Glomerular visceral epithelial cell (primary cell): ENCODE results near the gene COL17A1.

Experiments
- DNase-seq: peaks from one replicate; pipeline ENCODE4 v3.0.0-alpha.2; 2016; ENCODE audit errors: extremely low spot score

The COL17A1 gene

DNA sequence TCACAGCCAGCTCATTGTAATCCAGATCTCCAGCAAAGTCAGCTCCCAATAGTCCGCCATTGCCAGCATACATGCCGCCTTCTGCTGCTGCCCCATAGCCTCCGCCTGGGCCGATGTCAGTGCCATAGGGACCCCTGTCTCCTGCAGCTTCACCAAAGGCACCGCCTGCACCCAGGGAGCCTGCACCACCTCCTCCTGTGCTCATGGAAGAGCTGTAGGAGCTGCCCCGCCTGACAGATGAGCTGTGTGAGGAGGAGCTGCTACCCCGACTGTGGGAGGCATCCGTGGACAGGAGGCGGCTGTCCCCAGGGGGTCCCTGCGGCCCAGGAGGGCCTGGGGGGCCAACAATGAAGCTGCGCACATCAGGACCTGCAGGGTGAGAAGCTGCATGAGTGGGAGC lies 51.7 kb downstream of the COL17A1 start:
- no peak for DNase-seq

DNA sequence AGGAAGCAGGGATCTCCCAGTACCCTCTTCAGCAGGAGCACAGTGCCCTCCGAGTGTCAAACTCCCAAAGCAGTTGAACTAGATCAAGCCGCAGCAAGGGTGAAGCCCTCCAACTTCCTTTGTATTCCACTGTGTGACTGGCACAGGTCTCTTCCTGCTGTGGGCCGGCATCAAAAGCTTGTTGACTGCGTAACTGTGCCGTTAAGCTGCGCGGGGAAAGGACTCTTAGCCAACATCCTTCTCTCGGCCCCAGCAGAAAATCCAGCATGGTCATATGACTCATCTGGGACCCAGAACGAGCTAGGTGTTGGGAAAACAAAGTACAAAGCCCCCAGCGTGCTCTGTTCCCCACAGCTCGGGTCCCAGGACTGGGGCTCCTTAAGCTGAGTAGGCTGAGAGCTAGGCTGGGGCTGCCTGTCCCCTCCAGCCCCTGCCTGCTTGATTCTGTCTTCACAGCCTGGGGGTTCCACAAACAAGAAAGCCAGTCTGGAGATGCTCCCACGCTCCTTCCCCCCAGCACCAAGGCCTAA lies 52.2 kb downstream of the COL17A1 start:
- no peak for DNase-seq

DNA sequence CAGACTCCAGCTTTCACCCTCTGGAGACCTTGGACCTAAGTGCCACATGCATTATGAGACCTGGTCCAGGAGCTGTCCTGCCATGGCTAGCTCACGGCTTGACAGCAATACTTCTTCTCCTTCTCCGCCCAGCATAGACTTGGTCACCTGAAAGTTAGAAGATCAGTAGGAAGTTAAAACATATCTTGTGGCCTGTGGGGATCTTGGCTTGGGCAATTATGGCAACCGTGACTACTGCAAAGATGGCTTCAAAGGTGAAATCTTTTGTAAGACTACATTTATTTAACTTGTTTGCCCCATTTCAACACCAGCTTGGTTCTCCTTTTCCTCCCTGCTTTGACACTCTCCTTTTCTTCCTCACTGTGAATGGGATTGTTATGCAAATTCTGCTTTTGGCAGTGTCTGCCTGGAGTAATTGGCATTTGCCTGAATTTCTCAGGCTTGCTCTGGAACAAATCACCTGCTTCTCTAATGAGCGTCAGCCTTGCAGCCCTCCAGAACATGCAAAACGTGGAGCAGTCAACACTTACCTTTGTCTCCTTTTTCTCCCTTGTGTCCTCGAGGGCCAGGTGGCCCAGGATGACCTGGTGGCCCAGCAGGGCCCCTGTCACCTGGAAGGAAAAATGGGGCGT lies 53.4 kb downstream of the COL17A1 start:
- DNase-seq, result no peak

DNA sequence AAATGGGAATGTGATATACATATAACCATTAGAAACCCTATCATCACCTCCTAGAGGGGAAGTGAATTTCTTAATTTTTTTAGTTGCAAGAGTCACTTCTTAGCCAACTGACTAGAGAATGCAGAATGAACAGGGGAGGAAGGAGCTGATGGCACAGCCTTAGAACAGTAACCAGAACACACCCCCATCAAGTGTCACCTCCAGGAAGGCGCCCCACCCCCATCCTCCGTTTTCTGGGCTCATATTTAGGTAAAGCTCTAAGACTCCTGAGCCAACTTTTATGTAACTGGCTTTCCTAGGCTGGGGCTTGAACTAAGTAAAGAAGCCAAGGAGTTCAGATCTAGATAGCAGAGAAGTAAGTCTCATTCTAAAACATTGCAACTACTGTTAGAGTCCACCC lies 54.0 kb downstream of the COL17A1 start:
- DNase-seq, result no peak

DNA sequence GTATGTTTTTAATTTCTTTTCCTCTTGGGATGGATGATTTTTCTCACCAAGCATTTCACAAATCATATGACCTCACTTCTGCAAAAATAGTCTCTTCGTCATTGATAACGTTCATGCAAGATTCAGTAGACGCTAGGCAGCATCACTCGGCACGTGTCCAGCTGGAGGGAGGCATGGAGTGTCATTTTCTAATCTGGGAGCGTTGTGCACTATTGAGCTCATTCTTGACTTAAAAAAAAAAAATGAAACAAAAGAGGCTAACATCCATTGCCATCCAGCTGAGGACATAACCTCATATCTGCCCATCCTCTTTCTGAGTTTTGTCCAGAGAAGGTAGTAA lies 56.2 kb downstream of the COL17A1 start:
- DNase-seq, result no peak

DNA sequence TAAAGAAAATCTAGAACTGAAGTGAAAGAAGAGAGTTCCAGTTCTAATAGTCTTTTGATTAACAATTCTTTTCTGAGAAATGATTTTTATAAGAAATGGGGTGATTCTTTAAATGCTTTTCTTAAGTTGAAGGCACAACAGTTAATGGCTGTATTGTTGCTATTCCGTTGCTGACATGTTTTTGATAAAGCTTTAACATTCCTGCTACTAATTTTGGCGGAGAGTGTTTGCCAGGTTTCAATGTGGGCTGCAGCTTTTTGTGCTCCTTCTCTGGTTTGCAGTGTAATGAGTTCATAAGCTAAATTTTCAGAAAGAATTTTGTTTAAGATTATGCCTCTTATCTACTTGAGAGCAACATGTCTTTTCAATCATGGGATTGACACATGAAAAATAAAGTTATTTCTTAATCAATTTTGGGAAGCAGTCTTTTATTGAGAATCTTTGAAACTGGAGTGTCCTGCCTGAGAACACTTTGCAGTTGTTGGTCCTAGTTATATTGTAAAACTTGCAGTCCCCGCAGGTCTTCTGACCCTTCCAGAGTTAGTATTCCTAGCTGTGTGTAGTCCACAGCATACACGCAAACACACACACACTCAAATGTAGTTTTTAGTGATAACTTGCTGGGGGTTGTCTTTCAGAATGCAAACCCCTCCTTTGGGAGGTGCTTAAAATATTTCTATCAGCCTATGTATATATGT lies 56.7 kb downstream of the COL17A1 start:
- DNase-seq, result no peak

DNA sequence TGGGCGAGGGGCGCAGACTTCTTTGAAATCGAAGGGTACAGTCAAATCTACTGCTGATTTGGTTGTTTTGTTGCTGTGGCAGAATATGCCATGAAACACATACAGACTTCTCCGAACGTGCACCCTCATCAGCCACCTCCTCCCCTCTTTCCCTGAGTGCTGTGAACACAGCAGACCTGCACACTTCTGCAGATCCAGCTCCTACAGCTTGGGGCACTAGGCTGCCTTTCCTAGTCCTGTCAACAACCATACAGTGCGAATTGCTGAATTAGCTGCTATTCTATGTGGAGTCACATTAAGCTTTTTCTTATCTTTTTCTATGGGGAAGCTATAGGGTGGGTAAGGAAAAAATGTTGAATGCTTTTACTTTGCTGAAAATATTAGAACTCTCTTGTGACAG lies 57.5 kb downstream of the COL17A1 start:
- DNase-seq, result no peak

DNA sequence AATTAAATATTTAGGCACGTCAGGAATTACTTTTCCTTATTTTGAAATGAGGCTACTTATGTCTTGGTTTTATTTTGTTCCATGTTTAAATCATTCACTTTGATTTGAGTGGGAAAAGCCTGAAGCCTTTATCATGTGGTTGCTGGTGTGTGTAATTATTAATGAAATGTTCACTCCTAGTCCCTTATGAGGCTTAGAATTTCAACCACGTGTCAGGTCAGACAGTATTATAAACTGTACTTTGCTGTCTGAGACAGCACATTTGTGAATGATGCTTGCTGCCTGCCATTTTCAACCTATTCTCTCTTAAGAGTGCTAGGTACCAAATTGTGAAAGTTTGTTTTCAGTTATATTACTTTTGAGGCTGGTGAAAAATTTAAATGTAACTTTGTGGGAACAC lies 58.9 kb downstream of the COL17A1 start:
- peak; percentile 63 for DNase-seq

DNA sequence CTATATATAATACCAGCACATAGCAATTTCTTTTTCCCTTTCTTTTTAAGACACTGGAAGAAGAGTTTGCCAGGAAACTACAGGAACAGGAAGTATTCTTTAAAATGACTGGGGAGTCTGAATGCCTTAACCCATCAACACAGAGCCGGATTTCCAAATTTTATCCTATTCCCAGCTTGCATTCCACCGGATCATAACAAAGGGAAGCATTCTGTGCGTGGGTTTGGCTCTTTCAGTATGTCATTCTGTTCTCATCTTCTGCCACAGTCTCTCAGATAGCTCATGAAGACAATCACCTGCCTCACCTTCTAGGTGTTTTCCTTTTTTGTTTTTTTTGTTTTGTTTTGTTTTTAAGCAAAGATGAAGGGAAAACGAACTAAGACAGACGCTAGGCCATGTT lies 60.2 kb downstream of the COL17A1 start:
- DNase-seq, result no peak

DNA sequence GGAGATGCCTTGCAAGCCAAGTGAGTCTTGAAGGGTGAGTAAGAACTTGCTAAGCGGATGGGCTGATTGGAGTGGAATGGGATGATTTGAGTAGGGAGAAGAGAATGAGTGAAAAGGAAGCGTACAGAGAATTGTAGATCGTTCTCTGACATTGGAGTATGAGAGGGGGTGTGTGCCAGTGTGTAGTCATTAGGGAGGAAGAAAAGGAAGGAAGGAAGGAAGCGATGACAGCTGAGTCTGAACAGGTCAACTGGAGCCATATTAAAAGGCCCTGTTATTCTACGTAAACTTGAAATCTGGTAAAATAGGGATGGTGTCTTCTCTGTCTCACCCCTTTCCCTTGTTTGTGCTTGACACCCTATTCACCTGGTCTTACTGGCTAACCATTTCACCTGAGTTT lies 63.7 kb downstream of the COL17A1 start:
- DNase-seq, result no peak

DNA sequence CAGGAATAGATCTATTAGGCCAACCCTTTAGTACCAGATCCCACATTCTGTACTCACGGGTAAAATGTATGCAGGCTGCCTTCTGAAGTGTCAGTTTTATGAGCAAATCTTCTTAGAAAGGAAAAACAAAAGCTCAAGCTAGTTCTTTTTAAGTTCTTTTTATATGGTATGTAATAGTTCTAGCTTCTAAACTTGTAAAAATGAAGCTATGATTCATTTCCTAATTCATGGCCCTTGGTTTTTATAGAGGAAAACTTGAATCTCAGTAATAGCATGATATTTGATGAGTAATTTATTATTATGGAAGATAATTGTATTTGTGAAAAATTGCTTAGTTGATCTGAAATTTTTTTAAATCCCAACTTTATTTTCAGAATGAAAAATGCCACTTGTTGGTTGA lies 64.4 kb downstream of the COL17A1 start:
- no peak for DNase-seq

DNA sequence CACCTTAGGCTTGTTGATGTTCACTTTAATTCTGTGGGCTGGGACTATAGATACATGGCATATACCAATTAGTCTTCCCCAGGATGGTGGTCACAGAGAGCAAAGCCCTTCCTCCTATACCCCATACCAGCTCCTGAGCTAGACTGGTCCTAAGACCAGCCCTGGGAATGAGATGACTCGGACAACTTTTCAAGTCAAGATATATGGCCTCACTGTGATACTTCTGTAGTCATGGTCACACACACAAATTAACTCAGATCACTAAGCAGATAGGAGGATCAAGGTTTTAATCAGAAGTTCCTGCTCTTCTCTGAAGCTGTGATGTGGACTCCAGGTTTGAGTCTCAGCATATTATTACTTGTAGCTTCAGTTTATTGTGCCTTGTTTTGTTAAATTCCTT lies 65.7 kb downstream of the COL17A1 start:
- no peak for DNase-seq

DNA sequence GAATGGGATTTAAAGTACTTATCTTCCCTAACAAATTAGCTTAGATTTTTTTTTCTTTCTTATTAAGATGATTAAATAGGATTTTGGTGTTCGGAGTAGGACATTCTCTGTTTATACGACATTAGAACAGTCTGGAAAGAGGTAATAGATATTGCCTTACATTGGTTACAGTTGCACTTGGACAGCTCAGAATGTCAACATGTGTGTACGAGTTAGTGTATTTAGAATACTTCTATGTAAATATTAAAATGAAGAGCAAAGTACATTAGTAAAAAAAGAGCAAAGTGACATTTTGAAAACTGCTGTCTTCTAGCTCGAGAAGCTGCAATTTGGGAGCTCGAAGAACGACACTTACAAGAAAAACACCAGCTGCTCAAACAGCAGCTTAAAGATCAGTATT lies 67.2 kb downstream of the COL17A1 start:
- no peak for DNase-seq

DNA sequence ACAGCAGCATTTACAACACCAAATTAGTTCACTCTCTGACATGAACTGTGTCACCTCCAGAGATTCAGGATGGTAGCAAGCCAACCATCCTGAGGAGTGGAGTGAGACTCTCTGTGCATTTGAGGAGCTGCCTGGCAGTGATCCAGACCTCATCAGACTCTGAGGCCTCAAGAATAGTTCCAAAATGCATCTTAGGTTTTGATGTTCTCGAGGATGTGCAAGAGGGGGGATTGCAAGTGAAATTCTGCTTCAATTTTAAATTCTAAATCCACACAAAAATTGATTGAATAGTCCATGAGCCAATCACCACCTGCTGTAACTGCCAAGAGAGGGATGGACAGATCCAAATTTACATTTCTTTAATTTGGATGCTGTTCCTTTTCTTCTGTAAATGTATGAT lies 69.0 kb downstream of the COL17A1 start:
- no peak for DNase-seq

DNA sequence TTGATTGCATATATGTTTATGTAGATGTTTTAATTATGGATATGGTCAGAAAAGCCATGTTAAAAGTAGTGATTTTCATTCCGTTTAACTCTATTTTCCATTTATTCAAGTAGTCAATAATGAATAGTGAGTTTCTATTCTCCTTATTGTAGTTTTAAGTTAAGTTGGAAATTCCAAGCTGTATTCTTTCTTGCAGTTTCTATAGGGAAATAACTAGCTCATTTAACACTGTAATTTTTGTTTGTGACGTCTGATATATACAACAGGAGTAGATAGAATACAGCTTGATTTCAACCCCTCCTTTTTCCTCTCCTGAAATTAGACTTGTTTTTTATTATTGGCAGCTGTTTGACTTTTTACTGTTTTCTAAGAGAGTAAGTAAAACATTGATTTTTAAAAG lies 71.5 kb downstream of the COL17A1 start:
- DNase-seq, result no peak

DNA sequence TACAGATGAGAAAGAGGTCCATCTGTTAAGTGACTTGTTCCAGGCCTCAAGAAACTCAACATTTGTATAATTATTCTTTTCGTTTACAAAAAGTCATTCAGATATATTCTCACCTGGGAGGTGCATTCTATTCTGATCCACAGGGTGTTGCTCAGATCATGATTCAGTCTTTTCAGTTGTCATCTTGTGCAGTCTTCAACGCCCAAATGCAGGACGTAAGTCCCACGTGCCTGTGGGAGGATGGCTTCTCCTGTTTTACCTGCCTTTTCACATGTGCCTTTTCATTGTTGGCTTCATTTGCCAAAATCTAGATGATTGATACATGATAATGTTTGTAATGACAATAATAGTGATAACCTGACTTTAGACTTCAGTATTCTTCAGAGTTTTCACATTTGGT lies 72.2 kb downstream of the COL17A1 start:
- DNase-seq, result no peak

DNA sequence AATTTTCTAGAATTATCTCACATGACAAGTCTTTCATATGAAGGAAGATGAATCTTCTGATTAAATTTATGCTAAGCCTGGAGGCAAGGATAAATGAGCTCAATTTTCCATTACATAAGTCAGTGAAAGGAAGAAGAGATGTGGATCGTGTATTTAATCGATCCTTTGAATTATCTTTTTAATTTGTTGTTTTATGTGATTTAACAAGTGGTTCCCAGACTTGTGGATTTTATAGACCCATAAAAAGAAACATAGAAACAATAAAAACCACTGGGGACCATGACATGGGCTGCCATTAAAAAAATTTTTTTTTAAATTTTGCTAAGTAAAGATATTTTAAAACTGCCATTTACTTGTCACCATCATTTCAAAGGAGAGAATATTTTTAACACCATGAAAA lies 73.8 kb downstream of the COL17A1 start:
- no peak for DNase-seq

DNA sequence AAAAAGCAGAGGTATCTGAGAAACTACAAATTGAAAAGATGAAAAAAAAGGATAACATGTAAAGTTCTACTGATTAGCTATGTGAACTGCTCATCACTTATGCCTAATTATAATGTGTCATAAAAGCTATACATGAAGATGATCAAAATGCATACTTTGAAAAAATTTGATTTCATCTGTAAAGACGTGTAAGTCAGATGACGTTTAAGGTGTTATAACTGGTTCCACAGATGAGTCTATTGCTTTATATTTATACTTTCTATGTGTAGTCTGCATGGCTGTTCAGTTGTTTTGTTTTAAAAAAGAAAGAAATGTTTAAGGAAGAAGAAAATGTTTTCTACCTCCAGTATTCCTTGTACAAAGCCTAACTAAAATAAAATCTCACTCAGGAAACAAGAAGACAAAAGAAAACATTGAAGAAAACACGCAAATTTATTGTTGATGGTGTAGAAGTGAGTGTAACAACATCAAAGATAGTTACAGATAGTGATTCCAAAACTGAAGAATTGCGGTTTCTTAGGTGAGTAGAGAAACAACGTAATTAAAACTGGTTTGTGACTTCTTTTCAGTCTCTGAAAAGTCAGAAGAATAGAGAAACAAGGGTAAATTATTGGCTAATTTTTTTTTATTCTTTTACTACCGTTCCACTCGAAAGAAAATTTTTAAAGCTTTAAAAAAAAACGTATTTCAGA lies 80.4 kb downstream of the COL17A1 start:
- DNase-seq, result no peak

DNA sequence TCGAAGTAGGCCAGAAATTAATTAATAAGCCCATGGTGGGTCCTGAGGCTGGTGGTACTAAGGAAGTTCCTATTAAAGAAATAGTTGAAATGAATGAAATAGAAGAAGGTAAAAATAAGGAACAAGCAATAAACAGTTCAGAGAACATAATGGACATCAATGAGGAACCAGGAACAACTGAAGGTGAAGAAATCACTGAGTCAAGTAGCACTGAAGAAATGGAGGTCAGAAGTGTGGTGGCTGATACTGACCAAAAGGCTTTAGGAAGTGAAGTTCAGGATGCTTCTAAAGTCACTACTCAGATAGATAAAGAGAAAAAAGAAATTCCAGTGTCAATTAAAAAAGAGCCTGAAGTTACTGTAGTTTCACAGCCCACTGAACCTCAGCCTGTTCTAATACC lies 82.8 kb downstream of the COL17A1 start:
- DNase-seq, result no peak

DNA sequence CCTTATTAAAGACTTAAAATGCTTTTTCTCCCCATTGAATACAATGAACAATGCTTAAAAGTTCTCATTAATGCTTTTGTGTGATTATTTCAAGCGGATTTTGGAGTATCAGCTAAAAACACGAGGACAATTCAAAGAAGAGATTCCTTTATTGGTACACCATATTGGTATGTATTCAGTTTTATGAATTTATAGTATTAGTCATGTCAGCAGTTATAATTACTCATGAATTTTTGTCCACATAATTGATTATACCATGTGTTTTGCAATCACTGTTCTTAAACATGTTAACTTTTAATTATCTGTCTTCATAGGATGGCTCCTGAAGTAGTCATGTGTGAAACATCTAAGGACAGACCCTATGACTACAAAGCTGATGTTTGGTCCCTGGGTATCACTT lies 86.9 kb downstream of the COL17A1 start:
- no peak for DNase-seq

DNA sequence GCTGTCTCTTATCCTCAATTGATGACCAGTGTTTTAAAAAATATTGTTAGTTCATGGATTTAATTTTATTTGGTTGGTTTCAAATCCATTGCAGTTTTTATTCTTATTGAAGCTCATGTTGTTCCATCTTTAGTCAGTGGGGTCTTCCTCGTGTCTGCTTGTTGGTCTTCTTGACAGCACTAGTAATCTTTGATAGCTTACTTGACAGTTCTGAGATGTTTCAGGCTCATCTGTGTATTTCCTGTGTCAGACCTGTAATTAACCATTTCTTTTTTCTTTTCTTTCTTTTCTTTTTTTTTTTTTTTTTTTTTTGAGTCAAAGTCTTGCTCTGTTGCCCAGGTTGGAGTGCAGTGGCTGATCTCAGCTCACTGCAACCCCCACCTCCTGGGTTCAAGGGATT lies 90.5 kb downstream of the COL17A1 start:
- DNase-seq, result no peak

DNA sequence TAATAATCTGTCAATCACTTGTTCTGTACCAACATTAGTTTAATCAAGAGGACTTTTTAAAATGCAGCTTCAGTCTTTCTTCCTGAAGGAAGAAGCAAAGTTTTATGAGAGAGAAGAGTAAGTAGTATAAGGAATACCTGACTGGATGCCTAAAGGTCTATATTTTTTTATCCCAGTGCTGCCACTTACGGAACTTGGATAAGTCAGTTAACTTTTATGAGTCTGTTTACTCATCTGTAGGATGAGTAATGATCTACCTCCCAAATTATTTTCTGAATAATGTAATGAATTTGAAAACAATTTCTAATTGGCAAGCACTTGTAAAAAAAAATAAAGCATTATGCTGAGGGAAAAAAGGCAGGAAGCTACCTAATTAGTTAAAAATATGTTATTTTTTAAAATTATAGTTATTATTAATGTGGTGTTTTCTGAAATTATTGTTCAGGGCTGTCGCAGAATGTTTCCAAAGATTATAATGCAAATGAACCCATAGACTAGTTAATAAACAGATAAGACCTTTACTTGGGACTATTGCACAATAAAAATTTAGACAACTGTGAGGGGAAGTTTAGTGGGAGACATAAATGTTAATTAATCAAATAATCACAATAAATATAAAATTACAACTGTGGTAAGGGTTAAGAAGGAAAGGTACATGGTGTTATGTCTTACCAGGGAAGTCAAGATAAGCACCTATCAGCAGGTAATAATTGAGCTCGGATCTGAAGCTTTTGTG lies 94.1 kb downstream of the COL17A1 start:
- no peak for DNase-seq

DNA sequence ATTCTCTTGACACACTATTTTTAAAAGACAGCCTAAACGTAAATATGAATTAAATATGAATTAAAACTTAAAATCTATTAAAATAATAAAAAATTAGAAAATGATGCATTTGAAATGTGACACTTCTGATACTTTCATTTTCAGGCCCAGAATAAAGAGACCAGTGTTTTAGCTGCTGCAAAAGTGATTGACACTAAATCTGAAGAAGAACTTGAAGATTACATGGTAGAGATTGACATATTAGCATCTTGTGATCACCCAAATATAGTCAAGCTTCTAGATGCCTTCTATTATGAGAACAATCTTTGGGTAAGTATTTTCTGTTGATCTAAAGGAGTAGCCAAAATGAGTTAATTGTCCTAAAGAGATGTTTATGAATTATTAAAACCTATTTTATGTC lies 95.1 kb downstream of the COL17A1 start:
- DNase-seq, result no peak
